Stimulated activated CD4-positive, alpha-beta T cell treated with anti-CD3 and anti-CD28 coated beads, TNF-alpha, amount 100 ng/mL, for 48 hours (primary cell): ENCODE results near the gene NELL1.

Experiments used
- DNase-seq, 3 donors: peaks; one replicate each; pipeline ENCODE4 v3.0.0-alpha.2; 2020; ENCODE audit warnings: low read depth in 3 of 3

The NELL1 gene

DNA sequence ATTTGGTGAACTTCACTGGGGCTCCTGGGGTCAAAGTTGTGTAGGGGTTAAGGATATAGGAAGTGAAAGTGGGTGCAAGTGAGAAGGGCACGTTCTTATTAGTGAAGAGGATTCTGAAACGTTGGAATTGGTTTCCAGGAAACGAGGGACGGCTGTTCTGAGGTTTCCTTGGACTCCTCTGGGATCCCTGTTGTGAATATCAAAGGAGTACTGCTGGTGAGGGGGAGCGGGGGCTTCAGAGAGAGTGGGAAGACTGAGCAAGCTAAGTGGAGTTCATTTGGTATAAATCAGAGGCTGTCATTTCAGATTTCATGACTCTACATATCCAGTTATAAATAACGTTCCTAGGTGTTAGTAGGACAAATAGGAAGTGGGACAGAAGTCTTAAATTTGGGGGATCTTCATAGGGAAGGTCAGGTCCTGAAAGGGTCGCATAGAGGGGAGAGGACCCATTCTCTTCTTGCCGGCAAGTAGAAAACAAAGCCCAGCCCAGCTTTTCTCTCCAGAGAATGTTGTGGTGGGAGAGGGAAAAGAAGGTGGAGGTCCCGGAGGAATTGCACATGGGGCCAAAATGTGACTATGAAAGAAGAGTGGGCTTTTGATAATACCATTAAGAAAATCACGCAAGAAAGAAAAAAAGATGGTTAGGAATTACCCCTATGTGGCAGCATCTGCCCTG is 1.1 kb upstream of the NELL1 start:
- no peak for DNase-seq

DNA sequence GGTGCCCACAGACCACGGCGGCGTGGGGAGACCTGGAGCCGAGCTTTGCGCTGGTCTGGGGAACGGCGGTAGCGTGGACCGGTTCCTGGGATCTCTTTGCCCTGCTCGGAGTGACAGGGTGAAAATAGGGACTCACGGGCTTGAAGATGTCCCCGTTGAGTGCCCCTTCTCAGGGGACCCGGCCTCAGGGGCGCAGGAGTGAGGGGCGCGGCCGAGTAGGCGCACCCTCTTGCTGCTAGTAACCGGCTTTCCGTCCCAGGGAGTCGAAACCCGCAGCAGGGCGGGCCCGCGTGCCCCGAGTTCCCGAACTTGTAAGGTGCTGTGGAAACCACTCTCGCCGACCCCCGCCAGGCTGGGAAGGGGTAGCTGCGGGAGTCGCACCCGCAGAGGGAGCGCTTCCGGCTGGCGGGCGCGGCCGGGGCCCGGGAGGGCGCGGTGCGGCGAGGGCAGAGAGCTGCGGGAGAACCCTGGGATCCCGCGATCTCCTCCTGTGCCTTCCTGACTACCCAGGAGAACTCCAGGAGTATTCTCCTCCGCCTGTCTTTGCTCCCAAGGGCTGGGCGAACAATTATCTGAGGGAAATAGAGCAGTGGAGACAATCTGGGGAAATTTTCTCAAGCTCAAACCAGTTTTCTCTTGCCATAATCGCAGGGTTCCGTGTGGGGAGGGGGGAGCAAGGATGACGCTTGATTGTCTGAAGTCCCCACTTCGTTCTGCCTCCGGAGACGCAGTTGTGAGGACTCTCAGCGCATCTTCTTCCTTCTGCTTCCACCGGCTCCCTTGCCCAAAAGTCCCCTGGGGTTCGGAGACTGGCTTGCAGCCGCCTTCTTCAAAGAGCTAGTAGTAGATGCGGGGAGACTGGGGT is 666 bp downstream of the NELL1 start:
- DNase-seq: no peak

DNA sequence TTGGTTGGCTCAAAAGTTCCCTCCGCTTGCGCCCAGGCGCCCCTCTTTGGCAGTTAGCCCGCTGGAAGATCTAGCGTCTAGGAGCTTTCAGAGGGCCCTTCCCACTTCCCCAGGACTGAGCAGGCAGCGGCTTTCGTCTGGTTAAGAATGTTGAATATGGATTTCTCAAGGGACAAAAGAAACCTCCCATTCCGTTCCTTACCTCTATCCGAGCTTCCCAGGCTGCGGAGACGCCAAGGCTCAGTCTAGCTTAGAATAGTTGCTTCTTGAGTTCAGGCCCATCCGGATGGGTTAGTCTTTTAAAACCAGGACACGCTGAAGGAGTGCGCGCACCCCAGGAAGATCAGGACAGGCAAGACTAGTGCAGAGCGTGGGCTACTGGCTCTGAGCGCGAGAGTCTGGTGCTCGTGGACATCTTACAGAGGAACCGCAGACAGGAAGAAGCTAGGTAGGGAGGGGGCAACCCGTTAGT is 1.6 kb downstream of the NELL1 start:
- no peak for DNase-seq

DNA sequence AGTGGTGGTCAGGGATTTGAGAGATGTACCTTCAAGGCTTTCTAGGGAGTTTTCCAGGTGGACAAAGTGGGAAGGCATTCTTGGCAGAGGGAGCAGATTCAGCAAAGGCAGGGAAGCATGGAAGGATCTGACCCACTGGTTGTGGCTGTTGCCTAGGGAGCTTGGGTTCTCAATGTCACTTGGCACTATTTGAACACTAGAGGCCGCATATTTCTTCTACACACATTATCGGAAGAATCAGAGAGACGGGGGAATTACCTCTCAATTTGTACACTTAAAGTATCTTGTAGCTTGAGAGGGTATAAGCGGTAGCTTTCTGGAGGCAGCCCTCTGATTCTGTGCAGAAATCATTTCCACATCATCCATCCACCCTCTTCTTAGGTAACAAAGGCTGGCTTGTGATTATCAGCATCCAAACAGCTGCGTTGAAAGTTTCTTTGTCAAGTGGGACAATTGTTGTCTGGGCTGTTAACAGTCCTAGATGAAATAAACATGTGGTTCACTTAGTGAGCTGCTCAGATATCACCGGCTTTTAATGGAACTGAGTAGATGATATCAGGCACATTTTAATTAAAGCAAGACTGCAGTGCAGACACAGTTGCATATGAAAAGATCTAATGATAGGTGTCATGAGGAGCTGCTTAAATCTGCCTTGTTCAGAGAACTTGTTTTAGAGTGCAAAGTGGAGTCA is 2.6 kb downstream of the NELL1 start:
- no peak for DNase-seq

DNA sequence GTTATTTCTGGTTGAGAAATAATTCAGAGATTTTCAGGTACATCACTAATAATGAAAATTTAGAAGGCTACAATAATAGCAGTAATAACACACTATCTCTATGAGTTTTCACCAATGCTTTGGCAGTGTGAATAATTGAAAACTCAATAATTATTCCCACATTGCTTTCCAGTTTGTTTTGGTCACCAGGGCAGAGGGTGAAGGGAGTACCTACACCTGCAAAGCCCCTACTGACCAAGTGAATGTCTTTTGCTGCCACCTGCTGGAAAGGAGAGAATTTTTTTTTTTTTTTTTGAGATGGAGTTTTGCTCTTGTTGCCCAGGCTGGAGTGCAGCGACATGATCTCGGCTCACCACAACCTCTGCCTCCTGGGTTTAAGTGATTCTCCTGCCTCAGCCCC is 3.2 kb downstream of the NELL1 start:
- DNase-seq: no peak

DNA sequence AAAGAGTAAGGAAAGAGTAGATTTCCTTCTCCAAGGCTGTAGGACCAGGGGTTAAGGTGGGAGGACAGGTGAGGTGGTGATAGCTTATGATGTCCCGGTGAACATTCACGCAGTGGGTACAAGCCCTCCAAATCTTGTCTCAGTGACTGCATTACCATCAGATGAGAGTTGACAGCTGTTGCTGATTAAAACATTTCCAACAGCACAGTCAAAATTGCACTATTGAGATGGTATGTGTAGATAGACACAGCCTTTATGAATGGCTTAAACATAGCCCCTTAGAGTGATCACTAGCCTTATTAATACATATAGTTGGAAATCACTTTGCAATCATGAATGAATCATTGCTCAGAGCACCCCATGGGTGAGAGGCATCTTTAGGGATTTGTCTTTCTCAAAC is 7.3 kb downstream of the NELL1 start:
- no peak for DNase-seq

DNA sequence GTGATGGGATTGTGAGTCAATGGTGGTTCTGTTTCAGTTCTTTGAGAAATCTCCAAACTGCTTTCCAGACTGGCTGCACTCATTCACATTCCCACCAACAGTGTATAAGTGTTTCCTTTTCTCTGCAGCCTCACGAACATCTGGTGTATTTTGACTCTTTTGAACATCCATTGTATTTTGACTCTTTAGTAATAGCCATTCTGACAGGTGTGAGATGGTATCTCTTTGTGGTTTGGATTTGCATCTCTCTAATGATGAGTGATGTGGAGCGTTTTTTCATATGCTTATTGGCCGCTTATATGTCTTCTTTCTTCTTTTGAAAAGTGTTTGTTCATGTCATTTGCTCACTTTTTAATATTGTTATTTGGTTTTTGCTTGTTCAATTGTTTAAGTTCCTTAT is 19.4 kb downstream of the NELL1 start:
- no peak for DNase-seq

DNA sequence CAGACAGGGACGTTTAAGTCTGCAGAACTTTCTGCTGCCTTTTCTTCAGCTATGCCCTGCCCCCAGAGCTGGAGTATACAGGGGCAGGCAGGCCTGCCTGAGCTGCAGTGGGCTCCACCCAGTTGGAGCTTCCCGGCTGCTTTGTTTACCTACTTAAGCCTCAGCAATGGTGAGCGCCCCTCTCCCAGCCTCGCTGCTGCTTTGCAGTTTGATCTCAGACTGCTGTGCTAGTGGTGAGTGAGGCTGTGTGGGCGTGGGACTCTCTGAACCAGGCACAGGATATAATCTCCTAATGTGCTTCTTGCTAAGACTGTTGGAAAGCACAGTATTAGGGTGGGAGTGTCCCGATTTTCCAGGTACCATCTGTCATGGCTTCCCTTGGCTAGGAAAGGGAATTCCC is 38.5 kb downstream of the NELL1 start:
- DNase-seq: no peak

DNA sequence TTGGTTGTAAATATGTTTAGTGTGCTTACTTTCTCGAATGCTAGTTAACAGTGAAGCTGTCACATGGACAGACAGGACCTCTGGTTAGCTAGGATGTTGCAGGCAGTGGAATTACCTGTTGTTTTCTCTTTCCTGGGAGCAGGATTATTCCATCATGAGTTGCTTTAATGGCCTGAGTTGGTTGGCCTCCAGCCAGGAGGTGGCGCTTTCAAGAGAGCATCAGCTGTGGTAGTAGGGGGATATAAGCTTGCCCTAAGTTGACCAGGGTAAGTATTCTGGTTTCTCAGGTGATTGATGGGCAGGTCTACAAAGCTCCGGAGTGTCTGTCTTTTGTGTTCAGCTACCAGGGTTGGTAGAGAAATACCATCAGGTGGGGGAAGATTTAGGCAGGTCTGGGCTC is 43.5 kb downstream of the NELL1 start:
- DNase-seq: no peak

DNA sequence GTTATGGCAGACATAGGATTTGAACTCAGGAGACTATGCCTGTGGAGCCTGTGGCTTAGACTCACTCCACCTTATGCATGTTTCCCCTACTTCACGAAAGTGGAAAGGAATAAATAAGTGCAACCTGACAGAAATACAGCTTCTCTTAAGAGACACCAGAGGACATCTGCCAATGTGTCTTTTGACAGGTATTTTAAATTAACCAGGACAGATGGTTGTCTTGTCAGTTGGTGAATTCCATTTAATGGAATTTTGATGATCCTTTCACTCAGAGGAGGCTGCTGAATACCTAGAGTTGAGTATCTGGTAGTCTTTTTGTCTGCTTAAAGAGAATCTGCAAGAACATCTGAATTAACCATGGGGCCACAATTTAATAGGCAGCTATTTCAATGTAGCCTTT is 46.1 kb downstream of the NELL1 start:
- no peak for DNase-seq

DNA sequence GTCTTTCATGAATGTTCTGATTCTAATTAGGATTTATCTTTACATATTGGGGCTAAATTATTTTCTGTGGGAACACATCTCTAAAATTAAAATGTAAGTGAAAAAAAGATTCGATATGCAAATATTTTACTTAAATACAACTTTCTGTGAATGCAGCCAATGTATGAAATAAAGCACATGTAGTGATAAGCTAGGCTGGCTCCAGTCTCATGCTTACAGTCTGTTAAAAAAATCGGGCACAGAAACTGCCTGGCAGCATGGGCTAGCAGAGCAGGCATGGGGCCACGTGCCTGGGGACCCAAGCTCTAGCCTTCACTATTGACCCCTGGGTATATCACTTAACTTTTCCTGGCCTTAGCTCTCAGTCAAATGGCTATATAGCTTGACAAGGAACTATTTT is 46.5 kb downstream of the NELL1 start:
- no peak for DNase-seq

DNA sequence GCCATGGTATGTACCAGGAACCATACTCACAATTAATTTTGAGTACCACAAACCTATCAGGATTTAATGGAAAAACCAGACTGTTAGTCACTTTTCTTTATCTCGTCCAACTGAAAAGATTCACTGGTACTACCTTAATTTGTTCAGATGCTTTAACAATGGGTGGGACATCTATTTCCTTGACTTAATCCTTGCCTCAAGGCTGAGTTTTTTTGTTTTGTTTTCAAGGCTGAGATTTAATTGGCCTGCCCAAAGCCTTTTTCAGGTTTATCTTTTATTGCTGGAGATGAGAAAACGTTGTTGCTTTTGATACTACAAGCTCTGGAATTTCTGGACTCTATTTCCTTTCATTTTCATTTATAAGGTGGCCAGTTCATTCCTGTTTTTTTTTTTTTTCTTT is 50.4 kb downstream of the NELL1 start:
- no peak for DNase-seq

DNA sequence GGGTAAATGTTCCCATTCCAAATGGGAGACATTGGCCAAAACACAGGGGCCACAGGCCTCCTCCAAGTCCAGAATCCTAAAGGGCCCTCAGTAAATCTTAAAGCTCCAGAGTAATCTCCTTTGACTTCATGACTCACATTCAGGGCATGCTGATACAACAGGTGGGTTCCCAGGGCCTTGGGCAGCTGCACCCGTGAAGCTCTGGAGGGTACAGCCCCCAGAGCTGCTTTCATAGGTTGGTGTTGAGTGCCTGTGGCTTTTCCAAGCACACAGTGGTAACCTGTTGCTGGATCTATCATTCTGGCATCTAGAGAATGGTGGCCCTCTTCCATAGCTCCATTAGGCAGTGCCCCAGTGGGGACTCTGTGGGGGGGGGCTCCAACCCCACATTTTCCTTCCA is 54.0 kb downstream of the NELL1 start:
- DNase-seq: no peak

DNA sequence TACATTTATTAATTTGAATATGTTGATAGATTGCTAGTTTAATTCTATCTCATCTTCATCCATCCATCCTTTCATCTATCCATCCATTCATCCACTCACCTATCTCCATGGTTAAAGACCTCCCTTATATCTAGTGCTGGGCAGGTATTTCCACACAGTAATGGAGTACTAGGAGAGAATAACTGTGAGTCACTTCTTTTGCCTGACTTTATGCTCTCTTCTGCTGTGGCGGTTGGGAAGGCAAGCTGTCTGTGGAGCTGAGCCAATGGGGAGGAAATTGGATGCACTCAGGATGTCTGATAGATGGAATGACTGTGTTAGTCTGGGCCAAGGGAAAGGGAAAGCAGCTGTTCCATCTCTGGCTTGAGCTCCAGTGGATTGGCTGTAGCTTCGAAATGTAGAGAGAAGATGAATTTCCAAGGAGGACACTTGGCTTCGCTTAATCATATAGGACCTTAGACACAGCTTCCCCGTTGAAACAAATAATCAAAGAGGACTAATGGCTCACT is 60.3 kb downstream of the NELL1 start:
- DNase-seq: no peak

DNA sequence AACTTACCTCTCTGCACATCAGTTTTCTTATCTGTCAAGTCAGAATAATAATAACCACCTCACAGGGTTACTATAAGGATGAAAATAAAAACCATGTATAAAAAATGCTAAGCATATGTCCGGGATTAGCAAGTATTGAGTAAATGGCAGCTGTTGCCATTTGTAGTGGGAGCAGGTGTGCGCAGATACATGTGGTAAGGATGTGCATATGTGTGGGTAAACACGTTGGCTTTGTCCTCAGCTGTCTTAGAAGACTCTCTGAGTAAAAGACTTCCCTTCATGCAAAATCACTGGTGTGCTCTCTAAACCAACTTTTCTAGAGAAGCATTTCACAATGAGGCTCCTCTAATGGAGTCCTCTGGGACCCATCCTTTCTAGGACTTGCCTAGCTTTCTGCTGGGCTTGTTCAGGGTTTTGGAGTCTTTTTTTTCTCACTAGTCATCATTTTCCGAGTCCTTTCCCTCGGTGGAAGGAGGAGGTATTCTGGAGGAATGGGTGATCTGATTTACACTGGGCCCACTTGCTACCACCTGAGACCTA is 62.4 kb downstream of the NELL1 start:
- DNase-seq: no peak

DNA sequence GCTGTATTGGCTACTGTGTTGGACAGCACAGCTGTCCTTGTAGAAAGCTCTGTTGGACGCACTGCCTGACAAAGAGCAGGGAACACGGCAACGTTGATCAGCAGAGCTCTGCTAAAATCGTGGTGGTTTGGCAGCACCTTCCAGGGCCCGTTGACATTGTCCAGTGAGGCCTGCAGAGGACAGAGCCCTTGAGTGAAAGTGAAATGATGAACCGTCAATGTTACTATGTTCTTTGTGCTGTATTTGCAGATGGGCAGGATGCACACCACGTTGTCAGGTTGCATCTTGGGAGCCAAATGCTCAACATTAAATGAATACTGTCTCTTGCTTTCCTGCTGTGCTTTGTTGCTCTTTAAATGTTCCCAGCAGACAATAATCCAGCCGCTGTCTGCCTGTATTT is 69.7 kb downstream of the NELL1 start:
- no peak for DNase-seq

DNA sequence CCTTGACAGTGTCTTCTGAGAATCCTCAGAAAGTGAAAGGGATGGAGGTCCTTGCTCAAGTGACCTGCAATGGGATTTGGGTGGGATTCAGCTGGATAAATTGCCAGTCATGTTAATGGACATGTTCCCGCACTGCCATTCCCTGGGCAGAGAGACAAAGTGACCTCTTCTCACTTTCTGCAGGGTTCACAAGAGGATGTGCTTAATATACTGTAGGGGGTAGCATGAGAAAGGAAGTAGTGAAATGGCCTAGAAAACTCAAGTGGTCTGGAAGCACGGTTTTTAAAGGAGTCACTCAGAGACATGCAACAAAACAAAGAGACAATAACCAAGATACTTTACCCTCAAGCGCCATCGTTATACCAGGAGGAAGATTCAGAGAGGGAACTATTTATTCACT is 70.2 kb downstream of the NELL1 start:
- no peak for DNase-seq

DNA sequence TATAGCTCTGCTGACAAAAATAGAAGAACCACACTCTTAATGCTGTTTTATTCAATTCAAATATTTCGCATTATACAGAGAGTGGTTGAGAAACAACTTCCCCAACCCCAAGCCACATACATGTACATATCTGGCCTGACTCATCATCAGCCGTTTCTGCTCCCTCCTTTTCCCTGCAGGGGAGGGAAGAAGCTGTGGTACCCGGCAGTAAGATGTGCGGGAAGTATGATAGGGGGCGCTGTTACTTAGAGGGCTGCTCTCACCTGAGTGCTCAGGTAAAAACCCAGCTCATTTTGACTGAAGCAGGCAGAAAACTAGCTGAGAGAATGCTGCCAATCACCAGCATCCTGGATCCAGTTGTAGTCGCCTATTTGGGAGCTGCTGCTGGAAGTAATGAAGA is 85.5 kb downstream of the NELL1 start:
- DNase-seq: no peak

DNA sequence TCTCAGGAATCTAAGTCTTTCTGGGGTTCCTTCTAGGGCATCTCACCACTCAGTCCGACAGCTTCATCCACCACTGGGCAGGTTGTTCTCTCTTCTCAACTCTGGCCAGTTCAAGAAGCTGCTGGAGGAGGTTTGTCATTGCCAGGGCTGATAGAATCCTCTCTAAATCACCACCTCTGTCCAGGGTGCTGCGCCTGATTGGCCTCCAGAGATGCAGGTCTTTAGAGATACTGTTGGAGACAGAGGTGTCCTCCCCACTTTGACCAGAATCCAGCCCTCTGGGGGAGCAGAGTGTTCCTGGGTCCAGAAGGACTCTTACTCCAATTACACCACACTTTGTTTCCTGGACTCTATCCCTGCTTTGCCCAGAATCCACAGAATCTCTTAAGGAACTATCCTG is 90.2 kb downstream of the NELL1 start:
- DNase-seq: no peak

DNA sequence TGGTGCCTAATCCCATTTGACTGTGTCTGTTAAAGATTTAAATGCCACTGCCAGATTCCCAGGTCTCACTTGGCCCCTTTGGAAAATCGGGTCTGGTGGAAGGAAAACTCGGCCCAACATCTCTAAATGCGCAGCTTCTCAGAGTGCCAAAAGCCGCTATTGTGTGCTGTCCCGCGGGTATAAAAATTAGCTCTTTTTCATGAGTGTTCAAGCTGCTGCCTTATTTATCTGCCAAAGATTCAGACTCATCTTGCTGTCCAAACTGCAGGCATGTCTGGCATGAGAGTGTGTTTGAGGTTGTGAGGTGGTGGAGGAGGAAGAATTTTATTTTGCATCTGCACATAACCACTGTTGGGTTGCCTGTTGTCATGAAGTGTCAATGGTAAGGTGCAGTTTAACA is 91.4 kb downstream of the NELL1 start:
- DNase-seq: no peak

DNA sequence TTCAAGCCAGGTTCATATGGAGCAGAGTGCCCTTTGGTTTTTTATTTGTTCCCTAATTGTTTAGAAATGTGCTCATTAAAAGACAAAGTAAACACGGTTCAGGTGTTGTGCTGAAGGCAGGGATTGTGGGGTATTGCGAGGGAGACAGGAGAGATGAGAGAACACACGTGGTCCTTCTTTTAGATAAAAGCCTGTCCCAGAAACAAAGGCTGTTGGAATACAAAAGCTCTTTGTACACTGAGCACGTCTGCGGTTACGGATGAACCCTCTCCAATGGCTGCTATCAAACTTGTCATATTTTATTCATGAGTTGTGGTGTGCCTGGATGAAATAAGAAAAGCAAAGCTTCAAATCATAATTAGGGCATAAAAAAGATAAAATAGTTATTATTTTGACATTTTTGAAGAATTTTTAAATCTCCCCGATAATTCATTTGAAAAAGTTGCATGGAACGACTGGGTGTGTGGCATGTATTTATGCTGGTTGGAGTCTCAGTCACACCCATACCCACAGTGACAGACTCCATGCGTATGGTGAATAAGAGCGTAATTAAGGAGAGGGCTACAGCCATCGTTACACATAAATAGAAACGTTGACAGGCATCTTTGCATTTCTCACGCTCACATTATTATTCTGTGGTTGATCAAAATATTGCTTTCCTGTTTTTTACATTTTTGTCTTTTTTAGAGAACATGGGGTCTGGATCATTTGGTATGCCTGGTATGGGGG is 92.9 kb downstream of the NELL1 start:
- no peak for DNase-seq

DNA sequence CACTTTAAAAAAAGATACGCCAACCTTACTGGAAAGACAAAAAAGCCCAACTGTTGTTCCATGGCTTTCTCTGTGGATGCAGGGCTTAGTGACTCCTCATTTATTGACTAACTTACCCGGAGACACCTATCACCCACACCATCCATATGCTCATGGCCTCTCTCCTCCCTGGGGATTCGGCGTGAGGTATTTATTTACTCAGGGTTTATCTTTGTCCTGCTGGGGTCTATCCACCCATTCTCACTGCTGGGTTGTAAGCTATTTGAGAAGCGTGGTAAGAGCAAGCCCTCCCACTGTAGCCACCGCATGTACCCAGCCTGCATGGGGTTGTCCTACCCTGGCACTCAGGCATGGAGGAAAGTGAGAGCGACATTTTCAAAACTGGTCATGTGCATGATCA is 93.6 kb downstream of the NELL1 start:
- no peak for DNase-seq
